Measurements from ENCODE around the gene GAS6.
"Not testable (repeated sequence)": the region's sequence is repeated elsewhere in the genome, so short reads cannot be mapped to it uniquely, and the experiment has no call there.

The GAS6 gene

GRCh38 chr13:113806104-113806471, 57.8 kb downstream of the GAS6 start:
- no peak for FAIRE-seq
- DNase-seq (ENCODE audit: insufficient read length, low spot score) = no peak
- TF ChIP-seq POLR2A (IDR thresholded peaks at IDR 0.05; ENCODE audit: low read depth, low read length) = no peak

- no peak for FAIRE-seq
- TF ChIP-seq POLR2A (IDR thresholded peaks at IDR 0.05; ENCODE audit: low read depth, low read length) = no peak
- DNase-seq (ENCODE audit: insufficient read length, low spot score) = no peak
Observed at GRCh38 chr13:113805431-113806103, 58.3 kb downstream of the GAS6 start.

GRCh38 chr13:113804703-113805430, 59.0 kb downstream of the GAS6 start:
- FAIRE-seq (no peak), DNase-seq (ENCODE audit: insufficient read length, low spot score) (no peak)
- TF ChIP-seq POLR2A (IDR thresholded peaks at IDR 0.05; ENCODE audit: low read depth, low read length) = no peak

- no peak for TF ChIP-seq POLR2A (IDR thresholded peaks at IDR 0.05; ENCODE audit: low read depth, low read length)
- peak; percentile 77 for FAIRE-seq
Observed at GRCh38 chr13:113804017-113804702, 59.7 kb downstream of the GAS6 start.

GRCh38 chr13:113803409-113804016, 60.4 kb downstream of the GAS6 start:
- FAIRE-seq (no peak), DNase-seq (ENCODE audit: insufficient read length, low spot score) (no peak)
- no peak for TF ChIP-seq POLR2A (IDR thresholded peaks at IDR 0.05; ENCODE audit: low read depth, low read length)

More at GRCh38 chr13:113804017-113804702, 59.7 kb downstream of the GAS6 start:
- DNase-seq (ENCODE audit: insufficient read length, low spot score) = peak; percentile 89

GRCh38 chr13:113802761-113803160, 61.1 kb downstream of the GAS6 start:
- FAIRE-seq (no peak), DNase-seq (ENCODE audit: insufficient read length, low spot score) (no peak)
- no peak for TF ChIP-seq POLR2A (IDR thresholded peaks at IDR 0.05; ENCODE audit: low read depth, low read length)

- peak; percentile 87 for DNase-seq (ENCODE audit: insufficient read length, low spot score)
- TF ChIP-seq POLR2A (IDR thresholded peaks at IDR 0.05; ENCODE audit: low read depth, low read length) = no peak
- FAIRE-seq = peak; percentile 15
Observed at GRCh38 chr13:113802090-113802531, 61.8 kb downstream of the GAS6 start.

- TF ChIP-seq POLR2A (IDR thresholded peaks at IDR 0.05; ENCODE audit: low read depth, low read length) = no peak
- no peak for DNase-seq (ENCODE audit: insufficient read length, low spot score)
- no peak for FAIRE-seq
Observed at GRCh38 chr13:113801289-113801961, 62.5 kb downstream of the GAS6 start.

- no peak for TF ChIP-seq POLR2A (IDR thresholded peaks at IDR 0.05; ENCODE audit: low read depth, low read length)
Observed at GRCh38 chr13:113800576-113800926, 63.3 kb downstream of the GAS6 start.

GRCh38 chr13:113798200-113798811, 65.6 kb downstream of the GAS6 start:
- TF ChIP-seq POLR2A (IDR thresholded peaks at IDR 0.05; ENCODE audit: low read depth, low read length) = no peak
- no peak for FAIRE-seq
- DNase-seq (ENCODE audit: insufficient read length, low spot score) = no peak

More at GRCh38 chr13:113800576-113800926, 63.3 kb downstream of the GAS6 start:
- FAIRE-seq (no peak), DNase-seq (ENCODE audit: insufficient read length, low spot score) (no peak)

- DNase-seq (ENCODE audit: insufficient read length, low spot score) (no peak), FAIRE-seq (no peak)
- TF ChIP-seq POLR2A (IDR thresholded peaks at IDR 0.05; ENCODE audit: low read depth, low read length) = no peak
Observed at GRCh38 chr13:113796964-113797676, 66.8 kb downstream of the GAS6 start.

- TF ChIP-seq POLR2A (IDR thresholded peaks at IDR 0.05; ENCODE audit: low read depth, low read length) = no peak
- DNase-seq (ENCODE audit: insufficient read length, low spot score) = no peak
- FAIRE-seq = no peak
Observed at GRCh38 chr13:113796211-113796963, 67.5 kb downstream of the GAS6 start.

- FAIRE-seq = not testable (repeated sequence)
Observed at GRCh38 chr13:113795362-113795761, 68.5 kb downstream of the GAS6 start.

More at GRCh38 chr13:113795362-113795761, 68.5 kb downstream of the GAS6 start:
- not testable (repeated sequence) for DNase-seq (ENCODE audit: insufficient read length, low spot score)
